A549 (cell line): ENCODE data around the gene PCYT1A. TPM values are rescaled to one million over a fixed set of nuclear protein-coding genes. Genes with fewer than 3 reads are reported as not detected.

ENCODE experiments used
- ATAC-seq, 2 experiments: fragments of 200-7000 bp in 1 of 2; fragments of >200 bp in 1 of 2; cut with Nextera tagmentation in 1 of 2; cut with Tn5 transposase in 1 of 2; 3 replicates each; pipeline versions ENCODE4 v1.8.0 to v1.9.1; 2018 to 2020; ENCODE audit warnings: mild to moderate bottlenecking in 1 of 2, moderate library complexity in 1 of 2
- CTCF ChIA-PET: fragments of 300-600 bp; sonication (Branson Sonifier 250); formaldehyde crosslinking; extraction: SDS; loops from one replicate; lab custom pipeline; 2021; ENCODE audit warnings: antibody characterized with exemption, inconsistent platforms; lab: Yijun Ruan, JAX
- POLR2A ChIA-PET: fragments of 350-600 bp; formaldehyde crosslinking; extraction: SDS; loops from one replicate; lab custom pipeline; 2021; ENCODE audit warnings: antibody characterized with exemption, inconsistent platforms; lab: Yijun Ruan, JAX
- DNase-seq, 2 experiments: peaks; one replicate each; pipeline versions ENCODE4 v3.0.0 to v3.0.0-alpha.2; 2011 to 2016; ENCODE audit warnings: low read depth in 1 of 2, low spot score in 1 of 2
- FAIRE-seq: peaks from 2 replicates; lab custom pipeline; 2011; peaks lifted over from hg19 to GRCh38; lab: Jason Lieb, UNC
- H3K27ac ChIP-seq, 2 experiments: fragments of >200 bp; sonication (Bioruptor Twin); formaldehyde crosslinking; 3 replicates each; pipeline ENCODE4 v1.5.1; 2016 to 2017
- H3K4me1 ChIP-seq: fragments of >200 bp; sonication (Bioruptor Twin); formaldehyde crosslinking; 3 replicates; pipeline ENCODE4 v1.6.1; 2016
- H3K4me2 ChIP-seq: fragments of >200 bp; sonication (Bioruptor Twin); formaldehyde crosslinking; 3 replicates; pipeline ENCODE4 v1.6.1; 2016
- H3K4me3 ChIP-seq: fragments of >200 bp; sonication (Bioruptor Twin); formaldehyde crosslinking; 3 replicates; pipeline ENCODE4 v1.5.1; 2016
- H3K9me3 ChIP-seq: fragments of >200 bp; sonication (Bioruptor Twin); formaldehyde crosslinking; 3 replicates; pipeline ENCODE4 v1.6.1; 2016
- ATOH8 ChIP-seq: fragments of 250-450 bp; sonication (Bioruptor Pico); IDR thresholded peaks from 2 replicates; pipeline ENCODE4 v1.5.0; 2020; ENCODE audit warnings: low read depth, mild to moderate bottlenecking, moderate library complexity
- BHLHE40 ChIP-seq: IDR thresholded peaks from 2 replicates; pipeline ENCODE4 v1.6.1; 2012; ENCODE audit warnings: low read depth, low read length, inconsistent platforms
- CBX8 ChIP-seq: fragments of 200-600 bp; sonication (generic); IDR thresholded peaks from 2 replicates; pipeline ENCODE4 v1.6.1; 2016
- CEBPB ChIP-seq, 2 experiments: fragments of >200 bp in 1 of 2; sonication (Bioruptor Twin) in 1 of 2; formaldehyde crosslinking in 1 of 2; IDR thresholded peaks; 2 replicates each; pipeline ENCODE4 v1.6.1; 2012 to 2016
- CHD4 ChIP-seq: fragments of 200-600 bp; sonication (generic); IDR thresholded peaks from 2 replicates; pipeline ENCODE4 v1.6.1; 2016; ENCODE audit warnings: antibody characterized with exemption, mild to moderate bottlenecking, borderline replicate concordance
- ELK1 ChIP-seq: fragments of 150-350 bp; IDR thresholded peaks from 2 replicates; pipeline ENCODE4 v1.6.1; 2014; ENCODE audit warnings: low read depth, mild to moderate bottlenecking, low read length
- ESRRA ChIP-seq: fragments of 150-350 bp; IDR thresholded peaks from 2 replicates; pipeline ENCODE4 v1.6.1; 2014; ENCODE audit warnings: mild to moderate bottlenecking, low read length, borderline replicate concordance
- FOXS1 ChIP-seq: fragments of 250-450 bp; sonication (Bioruptor Pico); IDR thresholded peaks from 2 replicates; pipeline ENCODE4 v1.5.0; 2020; ENCODE audit warnings: mild to moderate bottlenecking, moderate library complexity
- GATA3 ChIP-seq: IDR thresholded peaks from 2 replicates; pipeline ENCODE4 v1.6.1; 2012; ENCODE audit warnings: borderline replicate concordance
- HDAC2 ChIP-seq: fragments of 200-600 bp; sonication (generic); IDR thresholded peaks from 2 replicates; pipeline ENCODE4 v1.6.1; 2016
- HMGXB4 ChIP-seq: fragments of 250-450 bp; sonication (Bioruptor Pico); IDR thresholded peaks from 2 replicates; pipeline ENCODE4 v1.5.0; 2021; ENCODE audit warnings: mild to moderate bottlenecking, moderate library complexity, borderline replicate concordance
- HOXA7 ChIP-seq: fragments of 250-450 bp; sonication (Bioruptor Pico); IDR thresholded peaks from 2 replicates; pipeline ENCODE4 v1.5.0; 2020; ENCODE audit warnings: mild to moderate bottlenecking, moderate library complexity
- HOXB13 ChIP-seq: fragments of 250-450 bp; sonication (Bioruptor Pico); IDR thresholded peaks from 2 replicates; pipeline ENCODE4 v1.5.0; 2020; ENCODE audit warnings: low read depth, mild to moderate bottlenecking, moderate library complexity
- JUN ChIP-seq, 2 experiments: fragments of >200 bp; sonication (Bioruptor Twin); formaldehyde crosslinking; IDR thresholded peaks; 2 replicates in 1 of 2; 3 replicates in 1 of 2; pipeline ENCODE4 v1.6.1; 2016 to 2017
- KDM5A ChIP-seq: fragments of 200-600 bp; sonication (generic); IDR thresholded peaks from 2 replicates; pipeline ENCODE4 v1.6.1; 2016; ENCODE audit warnings: antibody characterized with exemption, mild to moderate bottlenecking
- MAX ChIP-seq: IDR thresholded peaks from 2 replicates; pipeline ENCODE4 v1.6.1; 2012
- NFE2L2 ChIP-seq: fragments of 150-350 bp; conservative IDR thresholded peaks from 2 replicates; pipeline ENCODE4 v1.6.1; 2014; ENCODE audit warnings: low read length
- NR3C1 ChIP-seq: fragments of >200 bp; sonication (Bioruptor Twin); formaldehyde crosslinking; IDR thresholded peaks from 3 replicates; pipeline ENCODE4 v1.6.1; 2017
- PBX3 ChIP-seq: IDR thresholded peaks from 2 replicates; pipeline ENCODE4 v1.6.1; 2012
- POLR2A ChIP-seq: IDR thresholded peaks from 2 replicates; pipeline ENCODE4 v1.6.1; 2012; ENCODE audit warnings: mild to moderate bottlenecking, low read length
- RCOR1 ChIP-seq: fragments of 150-350 bp; IDR thresholded peaks from 2 replicates; pipeline ENCODE4 v1.6.1; 2014; ENCODE audit warnings: antibody characterized with exemption, low read length, low read depth
- RNF2 ChIP-seq: fragments of 200-600 bp; sonication (generic); IDR thresholded peaks from 2 replicates; pipeline ENCODE4 v1.6.1; 2016; ENCODE audit warnings: low read depth, mild to moderate bottlenecking, antibody characterized with exemption, moderate library complexity, borderline replicate concordance
- SREBF2 ChIP-seq: fragments of 450-650 bp; IDR thresholded peaks from 2 replicates; pipeline ENCODE4 v1.6.1; 2014; ENCODE audit warnings: mild to moderate bottlenecking, moderate library complexity
- TFCP2L1 ChIP-seq: fragments of 250-450 bp; sonication (Bioruptor Pico); IDR thresholded peaks from 2 replicates; pipeline ENCODE4 v1.5.0; 2021; ENCODE audit warnings: mild to moderate bottlenecking
- TP53 ChIP-seq: fragments of 250-450 bp; sonication (Bioruptor Pico); IDR thresholded peaks from 2 replicates; pipeline ENCODE4 v1.5.0; 2021; ENCODE audit warnings: mild to moderate bottlenecking, moderate library complexity
- ZC3H11A ChIP-seq: fragments of 450-650 bp; IDR thresholded peaks from 2 replicates; pipeline ENCODE4 v1.6.1; 2014; ENCODE audit warnings: antibody characterized with exemption, mild to moderate bottlenecking
- ZNF302 ChIP-seq: fragments of 250-450 bp; sonication (Bioruptor Pico); IDR thresholded peaks from 2 replicates; pipeline ENCODE4 v1.9.0; 2021; ENCODE audit warnings: inconsistent platforms, mild to moderate bottlenecking, moderate library complexity
- WGBS: methylation state at CpG from one replicate; pipeline ENCODE4 v1.1.6; 2017; ENCODE audit errors: missing lambda C conversion rate; 5-methylcytosine and 5-hydroxymethylcytosine counted together
- polyA plus RNA-seq, 4 experiments: library from polyadenylated mRNA; depleted of rRNA in 3 of 4; stranded (reverse); fragments of >200 nt; fragmentation: RNase III in 1 of 4; extraction: RNeasy Plus Mini Kit Qiagen cat#74134 plus additional on column Dnase treatment in 1 of 4; gene quantifications; 2 replicates in 3 of 4; 3 replicates in 1 of 4; pipeline ENCODE4 v1.2.3, GENCODE V29; 2011 to 2017

PCYT1A gene
- polyA plus RNA-seq, 2 of the 4 experiments (the other 2 are of a cell fraction) = 41.9 to 45.4 TPM

GRCh38 chr3:196192036-196192523 is 95.4 kb downstream of the PCYT1A start:
- ChIA-PET CTCF (interaction anchor here (1.8 kb wide), 1 partner anchor 170 kb away, joined by 6 read pairs; no protein-coding TSS in a partner anchor), POLR2A (no interaction called here)
- no peaks in the 10 kb centered on the region for H3K9me3 ChIP-seq
- no peak overlapping the region for H3K4me3 ChIP-seq
- H3K4me2 ChIP-seq = no peak overlapping the region
- ATAC-seq = no peak
- 83% methylated on average over 11 of the region's 11 CpGs for WGBS
- DNase-seq = no peak
- no peaks in the 10 kb centered on the region for H3K4me1 ChIP-seq
- no peak for FAIRE-seq
- TF ChIP-seq FOXS1 (CRISPR knock-in tag) = no peak
- TF ChIP-seq CEBPB (IDR thresholded peaks at IDR 0.05) = no peak
- TF ChIP-seq PBX3 = no peak
- TF ChIP-seq ESRRA = no peak
- TF ChIP-seq KDM5A = no peak
- TF ChIP-seq POLR2A = no peak
- no peak for TF ChIP-seq NFE2L2
- no peak for TF ChIP-seq ATOH8 (CRISPR knock-in tag)
- no peak for TF ChIP-seq TP53 (CRISPR knock-in tag)
- no peak overlapping the region for H3K27ac ChIP-seq

- POLR2A ChIA-PET = no interaction called here
- DNase-seq (no peak), FAIRE-seq (no peak)
- Histone ChIP-seq H3K27ac (no peak overlapping the region), H3K4me1 (no peaks in the 10 kb centered on the region)
- TF ChIP-seq CHD4 (no peak), BHLHE40 (no peak), FOXS1 (CRISPR knock-in tag) (no peak), ZNF302 (CRISPR knock-in tag) (no peak), HOXB13 (CRISPR knock-in tag) (no peak), RCOR1 (no peak), CBX8 (no peak), MAX (no peak), JUN (IDR thresholded peaks at IDR 0.05) (no peak)
- TF ChIP-seq, all 56 proteins: peak for 0
- Histone ChIP-seq H3K4me3 (no peak overlapping the region), H3K9me3 (no peaks in the 10 kb centered on the region), H3K4me2 (no peak overlapping the region)
- WGBS = 91% methylated on average over 15 of the region's 16 CpGs
- ATAC-seq = no peak
- CTCF ChIA-PET = interaction anchor here (0.6 kb wide), 1 partner anchor 116 kb away, joined by 3 read pairs; no protein-coding TSS in a partner anchor
Measured at GRCh38 chr3:196189566-196190347, 97.8 kb downstream of the PCYT1A start.

GRCh38 chr3:196186651-196187573 is 100.6 kb downstream of the PCYT1A start:
- no peaks in the 10 kb centered on the region for H3K9me3 ChIP-seq
- ChIA-PET CTCF (interaction anchor here (0.7 to 4.1 kb wide), 3 partner anchors 9 to 113 kb away, joined by 4 to 21 read pairs (median 4); no protein-coding TSS in a partner anchor), POLR2A (no interaction called here)
- no peak overlapping the region for H3K27ac ChIP-seq
- WGBS = 80% methylated on average over 28 of the region's 31 CpGs
- DNase-seq (no peak), FAIRE-seq (no peak), ATAC-seq (no peak)
- no peak overlapping the region for H3K4me2 ChIP-seq
- no peak overlapping the region for H3K4me3 ChIP-seq
- H3K4me1 ChIP-seq = no peaks in the 10 kb centered on the region
- TF ChIP-seq RCOR1 = no peak
- no peak for TF ChIP-seq HMGXB4 (CRISPR knock-in tag)
- TF ChIP-seq CEBPB (IDR thresholded peaks at IDR 0.05) = no peak
- TF ChIP-seq ELK1 = no peak
- no peak for TF ChIP-seq ZC3H11A
- no peak for TF ChIP-seq GATA3
- TF ChIP-seq HDAC2 = no peak
- TF ChIP-seq CHD4 = no peak
- TF ChIP-seq TP53 (CRISPR knock-in tag) = no peak
- TF ChIP-seq POLR2A = no peak
- TF ChIP-seq RNF2 = no peak
- TF ChIP-seq HOXA7 (CRISPR knock-in tag) = no peak
- no peak for TF ChIP-seq SREBF2
- TF ChIP-seq TFCP2L1 (CRISPR knock-in tag) = no peak
- TF ChIP-seq BHLHE40 = no peak
- TF ChIP-seq NR3C1 = no peak
- TF ChIP-seq CBX8 = no peak
